ENCODE data around the gene PHGDH.

DNA sequence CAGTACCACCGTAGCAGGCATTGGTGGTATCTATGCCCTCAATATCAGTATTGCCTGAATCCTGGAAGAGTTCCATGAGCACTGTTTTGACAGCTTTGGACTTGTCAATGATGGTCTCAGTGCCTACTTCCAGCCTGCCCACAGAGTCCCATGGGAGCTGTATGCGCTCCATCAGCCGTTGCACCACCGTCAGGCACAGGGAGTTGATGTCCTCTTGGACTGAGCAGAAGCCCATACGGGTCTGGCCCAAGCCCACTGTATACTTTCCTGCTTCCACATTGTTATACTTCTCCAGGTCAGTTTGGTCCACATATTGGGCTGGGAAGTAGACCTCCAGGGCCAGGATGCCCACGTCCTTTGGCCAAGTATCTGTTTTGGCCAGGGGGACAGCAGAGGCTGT is 52.5 kb downstream of the PHGDH start:
- TF ChIP-seq, protein P1, sequence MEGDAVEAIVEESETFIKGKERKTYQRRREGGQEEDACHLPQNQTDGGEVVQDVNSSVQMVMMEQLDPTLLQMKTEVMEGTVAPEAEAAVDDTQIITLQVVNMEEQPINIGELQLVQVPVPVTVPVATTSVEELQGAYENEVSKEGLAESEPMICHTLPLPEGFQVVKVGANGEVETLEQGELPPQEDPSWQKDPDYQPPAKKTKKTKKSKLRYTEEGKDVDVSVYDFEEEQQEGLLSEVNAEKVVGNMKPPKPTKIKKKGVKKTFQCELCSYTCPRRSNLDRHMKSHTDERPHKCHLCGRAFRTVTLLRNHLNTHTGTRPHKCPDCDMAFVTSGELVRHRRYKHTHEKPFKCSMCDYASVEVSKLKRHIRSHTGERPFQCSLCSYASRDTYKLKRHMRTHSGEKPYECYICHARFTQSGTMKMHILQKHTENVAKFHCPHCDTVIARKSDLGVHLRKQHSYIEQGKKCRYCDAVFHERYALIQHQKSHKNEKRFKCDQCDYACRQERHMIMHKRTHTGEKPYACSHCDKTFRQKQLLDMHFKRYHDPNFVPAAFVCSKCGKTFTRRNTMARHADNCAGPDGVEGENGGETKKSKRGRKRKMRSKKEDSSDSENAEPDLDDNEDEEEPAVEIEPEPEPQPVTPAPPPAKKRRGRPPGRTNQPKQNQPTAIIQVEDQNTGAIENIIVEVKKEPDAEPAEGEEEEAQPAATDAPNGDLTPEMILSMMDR (IDR thresholded peaks at IDR 0.05): no peak
- no peak for TF ChIP-seq POLR2A (IDR thresholded peaks at IDR 0.05)

Data from uterus (tissue), 2 donors.